HepG2 (cell line): ENCODE measurements around the gene GPR82. TPM values are rescaled to one million over a fixed set of nuclear protein-coding genes. Genes with fewer than 3 reads are reported as not detected.
A peak's percentile ranks its signal among the peaks of the same experiment; 100 is the strongest.

Experiments
- ATAC-seq: fragments of 200-7000 bp; cut with Tn5 transposase; 3 replicates; pipeline ENCODE4 v1.9.1; 2020; ENCODE audit warnings: mild to moderate bottlenecking, moderate library complexity
- BruUV-seq: library from RNA; stranded (reverse); fragments of 400-500 nt; replicated peaks from 2 replicates; lab custom pipeline; 2021; lab: Mats Ljungman, UMichigan
- CTCF ChIA-PET: fragments of 300-600 bp; formaldehyde crosslinking; extraction: SDS; loops from one replicate; lab custom pipeline; 2021; ENCODE audit warnings: low total read pairs, inconsistent platforms, low intra/inter-chr PET ratio; lab: Yijun Ruan, JAX
- POLR2A ChIA-PET: fragments of 350-600 bp; sonication (Branson Sonifier 250); formaldehyde crosslinking; loops from one replicate; lab custom pipeline; 2020; ENCODE audit warnings: antibody characterized with exemption, inconsistent platforms; lab: Yijun Ruan, JAX
- DNase-seq: peaks from one replicate; pipeline ENCODE4 v3.0.0-alpha.2; 2015; ENCODE audit warnings: low spot score
- FAIRE-seq: peaks from 3 replicates; lab custom pipeline; 2011; peaks lifted over from hg19 to GRCh38; lab: Jason Lieb, UNC
- H2AFZ ChIP-seq: one replicate; pipeline ENCODE4 v1.6.1; 2011; ENCODE audit warnings: low read length, inconsistent platforms
- H3K27ac ChIP-seq: fragments of 300-600 bp; 3 replicates; pipeline ENCODE4 v1.8.0; 2011; ENCODE audit warnings: mixed run types, mild to moderate bottlenecking, mixed read lengths, low read length, inconsistent platforms; ENCODE audit not compliant: insufficient read depth; ENCODE audit errors: extremely low read length
- H3K27me3 ChIP-seq, 2 experiments: fragments of 200-600 bp in 1 of 2; 2 replicates in 1 of 2; 3 replicates in 1 of 2; pipeline versions ENCODE4 v1.6.0 to v1.8.0; 2011; ENCODE audit warnings: low read length in 2 of 2, mild to moderate bottlenecking in 2 of 2, moderate library complexity in 2 of 2, inconsistent platforms in 1 of 2; ENCODE audit not compliant: insufficient read depth in 2 of 2, control insufficient read depth in 1 of 2
- H3K36me3 ChIP-seq, 2 experiments: fragments of 200-600 bp in 1 of 2; replicated peaks in 1 of 2; 2 replicates in 1 of 2; 3 replicates in 1 of 2; pipeline versions ENCODE4 v1.5.1 to v1.8.0; 2011; ENCODE audit warnings: low read length in 2 of 2, inconsistent platforms in 1 of 2; ENCODE audit not compliant: insufficient read depth in 2 of 2, control insufficient read depth in 1 of 2
- H3K4me1 ChIP-seq: 2 replicates; pipeline ENCODE4 v1.5.1; 2012; ENCODE audit warnings: low read length, inconsistent platforms; ENCODE audit not compliant: insufficient read depth
- H3K4me2 ChIP-seq: 2 replicates; pipeline ENCODE4 v1.6.0; 2011; ENCODE audit warnings: low read depth, low read length, inconsistent platforms
- H3K4me3 ChIP-seq, 3 experiments: fragments of 200-600 bp in 1 of 3; sonication (generic), shearing (Covaris generic) in 1 of 3; replicated peaks in 1 of 3; 2 replicates each; pipeline ENCODE4 v1.5.1; 2011 to 2016; ENCODE audit warnings: low read length in 3 of 3, inconsistent platforms in 2 of 3, low read depth in 2 of 3, mild to moderate bottlenecking in 2 of 3, control low read depth in 1 of 3, mixed read lengths in 1 of 3; ENCODE audit not compliant: insufficient read depth in 1 of 3
- H3K79me2 ChIP-seq: one replicate; pipeline ENCODE4 v1.6.1; 2011; ENCODE audit warnings: low read length, inconsistent platforms; ENCODE audit not compliant: insufficient read depth
- H3K9ac ChIP-seq: 2 replicates; pipeline ENCODE4 v1.6.0; 2011; ENCODE audit warnings: mild to moderate bottlenecking, low read depth, low read length, inconsistent platforms; ENCODE audit not compliant: insufficient read depth
- H3K9me3 ChIP-seq: 2 replicates; pipeline ENCODE4 v1.5.1; 2012; ENCODE audit warnings: mild to moderate bottlenecking, low read length
- H4K20me1 ChIP-seq: 2 replicates; pipeline ENCODE4 v1.6.0; 2011; ENCODE audit warnings: inconsistent platforms, mild to moderate bottlenecking, low read length, moderate library complexity; ENCODE audit not compliant: insufficient read depth
- ATAD3A ChIP-seq: sonication (generic); formaldehyde crosslinking; IDR thresholded peaks from 2 replicates; pipeline ENCODE4 v1.4.0; 2020; ENCODE audit warnings: missing genetic modification reagents
- BRCA1 ChIP-seq: sonication (generic); formaldehyde crosslinking; IDR thresholded peaks from 2 replicates; pipeline ENCODE4 v1.4.0; 2020; ENCODE audit warnings: missing genetic modification reagents
- CC2D1A ChIP-seq: sonication (generic); formaldehyde crosslinking; IDR thresholded peaks from 2 replicates; pipeline ENCODE4 v1.8.1; 2023; ENCODE audit warnings: mild to moderate bottlenecking, missing genetic modification reagents
- CENPBD1 ChIP-seq: sonication (generic); formaldehyde crosslinking; IDR thresholded peaks from 2 replicates; pipeline ENCODE4 v1.8.0; 2022; ENCODE audit warnings: missing genetic modification reagents, low read depth, mild to moderate bottlenecking, borderline replicate concordance
- PBX3 ChIP-seq: sonication (generic); formaldehyde crosslinking; IDR thresholded peaks from 2 replicates; pipeline ENCODE4 v1.8.1; 2023; ENCODE audit warnings: missing genetic modification reagents, inconsistent platforms, borderline replicate concordance
- PCBP2 ChIP-seq: fragments of 200-400 bp; formaldehyde crosslinking; optimal IDR thresholded peaks from 2 replicates; pipeline ENCODE3; 2018; ENCODE audit warnings: low read length, low read depth; ENCODE audit not compliant: poor library complexity, severe bottlenecking
- SETDB1 ChIP-seq: sonication (generic); formaldehyde crosslinking; IDR thresholded peaks from 2 replicates; pipeline ENCODE4 v1.5.1; 2020; ENCODE audit warnings: missing genetic modification reagents, mild to moderate bottlenecking, borderline replicate concordance
- ZNF329 ChIP-seq: sonication (generic); formaldehyde crosslinking; IDR thresholded peaks from 2 replicates; pipeline ENCODE4 v1.9.0; 2021; ENCODE audit warnings: low read depth, mild to moderate bottlenecking, missing genetic modification reagents
- ZNF512 ChIP-seq: sonication (generic); formaldehyde crosslinking; IDR thresholded peaks from 2 replicates; pipeline ENCODE4 v1.4.0; 2020; ENCODE audit warnings: mild to moderate bottlenecking, missing genetic modification reagents
- ZNF563 ChIP-seq: sonication (generic); formaldehyde crosslinking; IDR thresholded peaks from 2 replicates; pipeline ENCODE4 v1.8.0; 2022; ENCODE audit warnings: mild to moderate bottlenecking, moderate library complexity, missing genetic modification reagents
- ZNF770 ChIP-seq: sonication (generic); formaldehyde crosslinking; IDR thresholded peaks from 2 replicates; pipeline ENCODE4 v1.5.0; 2020; ENCODE audit warnings: mild to moderate bottlenecking, missing genetic modification reagents
- ZNF792 ChIP-seq: IDR thresholded peaks from 2 replicates; pipeline ENCODE4 v1.6.1; 2016
- ZNF800 ChIP-seq: sonication (generic); formaldehyde crosslinking; IDR thresholded peaks from 2 replicates; pipeline ENCODE4 v1.4.0; 2020; ENCODE audit warnings: missing genetic modification reagents
- WGBS: methylation state at CpG from one replicate; pipeline ENCODE4 v1.1.6; 2017; ENCODE audit warnings: low lambda C conversion rate; 5-methylcytosine and 5-hydroxymethylcytosine counted together
- in situ Hi-C: cut with HindIII; loops from 2 replicates; pipeline ENCODE4 v1.10.0; 2017; ENCODE audit warnings: low pct_unique_long_range_greater_than_20kb; ENCODE audit not compliant: extremely low pct_ligation_motif_present
- intact Hi-C: fragments of 100-400 bp; cut with micrococcal nuclease; formaldehyde crosslinking; loops from one replicate; pipeline ENCODE4 v1.10.0; 2022; ENCODE audit not compliant: unreplicated experiment
- polyA plus RNA-seq, 8 experiments: library from polyadenylated mRNA; depleted of rRNA in 3 of 8; stranded (reverse) in 7 of 8; unstranded in 1 of 8; fragments of >200 nt; fragmentation: Illumina TruSeq in 4 of 8; extraction: Trizol in 4 of 8; gene quantifications; 2 replicates each; pipeline versions ENCODE4 v1.2.1 to v1.2.3, GENCODE V29; 2011 to 2016; ENCODE audit warnings: low read depth in 4 of 8, missing spikeins in 1 of 8, mixed read lengths in 1 of 8; ENCODE audit not compliant: insufficient read depth in 1 of 8
- total RNA-seq, 5 experiments: library from RNA; depleted of rRNA; stranded (reverse); fragments of >200 nt; fragmentation: Illumina TruSeq; extraction: Trizol; gene quantifications; 2 replicates each; pipeline ENCODE4 v1.2.3, GENCODE V29; 2016; ENCODE audit warnings: low read depth in 1 of 5

GPR82 gene
- total and polyA plus RNA-seq, 2 of the 13 experiments (the other 11 are each of a cell fraction or from before 2014, with no cell fraction given), result not detected

DNA sequence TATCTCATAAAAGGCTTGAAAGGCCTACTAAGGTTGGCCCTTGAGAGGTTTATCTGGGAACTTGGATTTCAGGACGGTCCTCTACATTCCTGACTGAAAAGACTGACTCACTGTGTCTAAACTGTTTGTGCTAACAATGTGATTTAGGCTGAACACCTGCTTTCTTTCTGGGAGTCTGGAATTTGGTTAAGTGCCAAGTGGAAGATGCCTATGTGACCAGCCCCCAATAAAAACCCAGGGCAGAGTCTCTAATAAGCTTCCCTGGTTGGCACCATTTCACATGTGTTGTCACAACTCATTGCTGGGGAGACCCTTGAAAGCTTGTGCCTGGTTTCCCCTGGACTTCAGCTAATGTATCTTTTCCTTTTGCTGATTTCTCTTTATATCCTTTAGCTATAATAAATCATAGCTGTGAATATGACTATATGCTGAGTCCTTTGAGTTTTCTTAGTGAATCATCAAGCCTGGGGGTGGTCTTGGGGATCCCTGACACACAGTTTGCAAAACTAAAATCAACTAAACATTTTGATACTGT lies 55.1 kb downstream of the GPR82 start:
- no peaks in the 10 kb centered on the region for H3K27me3 ChIP-seq
- POLR2A ChIA-PET, result no interaction called here
- TF ChIP-seq ZNF512 (CRISPR knock-in tag) (no peak), CC2D1A (CRISPR knock-in tag) (no peak), ZNF329 (CRISPR knock-in tag) (no peak), ATAD3A (CRISPR knock-in tag) (no peak), ZNF800 (CRISPR knock-in tag) (no peak), SETDB1 (no peak), BRCA1 (CRISPR knock-in tag) (no peak), ZNF563 (CRISPR knock-in tag) (no peak), ZNF792 (CRISPR knock-in tag) (no peak), PBX3 (CRISPR knock-in tag) (no peak), ZNF770 (CRISPR knock-in tag) (no peak), CENPBD1 (no peak), PCBP2 (no peak)

More for the DNA sequence above, 55.1 kb downstream of the GPR82 start:
- CTCF ChIA-PET, result no interaction called here
- FAIRE-seq (no peak), ATAC-seq (no peak), DNase-seq (peak; percentile 16)
- BruUV-seq, result no TSS peak
- Histone ChIP-seq H3K4me1 (no peaks in the 10 kb centered on the region), H4K20me1 (no peaks in the 10 kb centered on the region), H3K27ac (no peak overlapping the region), H3K9ac (no peak overlapping the region), H3K4me2 (no peak overlapping the region), H3K9me3 (no peaks in the 10 kb centered on the region), H3K79me2 (no peaks in the 10 kb centered on the region), H3K4me3 (no peak overlapping the region), H3K36me3 (no peaks in the 10 kb centered on the region), H2AFZ (no peak overlapping the region)
- 83% methylated on average over 1 of the region's 1 CpG for WGBS
- in situ Hi-C loops, result loop anchor here (25.0 kb wide), 1 partner anchor 908 kb away; no protein-coding TSS in a partner anchor
- intact Hi-C loops, result no loop called here
